T-helper 1 cell (primary cell): Measurements from ENCODE around the gene CDK14.
A peak's percentile ranks its signal among the peaks of the same experiment; 100 is the strongest.

ENCODE experiments used
- DNase-seq, 5 donors: peaks; one replicate each; pipeline ENCODE4 v3.0.0-alpha.2; 2012 to 2020
- total RNA-seq, 4 donors: gene quantifications; one replicate each; lab custom pipeline; 2026; lab: John Stamatoyannopoulos, UW

Gene CDK14
- 0.24 to 2.2 (median 0.96) reads per million in 4 donors for total RNA-seq

DNA sequence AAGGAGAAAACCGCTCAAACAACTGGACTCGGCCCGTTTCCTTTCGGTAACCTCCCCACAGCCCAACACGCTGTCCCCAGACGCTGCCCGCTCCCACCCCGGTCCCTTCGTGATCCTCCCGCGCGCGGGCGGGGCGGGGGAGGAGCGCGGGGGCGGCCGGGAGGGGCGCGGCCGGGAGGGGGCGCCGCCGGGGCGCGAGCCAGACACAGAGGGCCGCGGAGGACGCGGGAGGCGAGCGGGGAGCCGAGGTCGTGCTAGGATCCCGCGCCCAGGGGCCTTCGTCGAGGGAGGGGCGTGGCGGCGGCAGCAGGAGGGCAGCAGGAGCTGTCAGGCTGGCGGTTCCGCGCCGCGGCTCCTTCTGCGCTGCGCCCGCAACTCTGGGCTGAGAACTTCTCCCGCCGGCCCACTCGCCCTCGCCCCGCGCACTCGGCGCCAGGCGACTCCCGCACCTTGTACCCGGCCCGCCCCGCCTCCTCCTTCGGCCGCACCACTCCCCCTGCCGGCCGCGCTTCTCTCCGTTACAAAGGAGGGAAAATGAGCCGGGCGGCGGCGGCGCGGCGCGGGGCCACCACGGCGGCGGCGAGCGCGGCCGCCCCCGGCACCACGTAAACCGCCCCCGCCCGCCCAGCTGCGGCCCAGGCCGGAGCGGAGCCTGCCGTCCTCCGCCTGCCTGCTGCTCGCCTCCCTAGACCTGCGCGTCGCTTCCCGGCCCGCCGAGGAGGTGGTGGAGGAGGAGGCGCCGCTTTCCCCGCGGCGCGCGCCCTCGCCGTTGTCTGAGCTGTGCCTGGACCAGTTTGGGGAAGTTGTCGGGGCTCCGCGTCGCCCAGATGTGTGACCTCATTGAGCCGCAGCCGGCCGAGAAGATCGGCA lies at the start of gene CDK14:
CDK14 (plus strand) TSS at position 521 of the 870 bp plus-strand sequence; CDS start at position 828, 307 bp downstream.
- DNase-seq, result peak in 3 of 5 donors; percentile 2 to 20 (median 4)

DNA sequence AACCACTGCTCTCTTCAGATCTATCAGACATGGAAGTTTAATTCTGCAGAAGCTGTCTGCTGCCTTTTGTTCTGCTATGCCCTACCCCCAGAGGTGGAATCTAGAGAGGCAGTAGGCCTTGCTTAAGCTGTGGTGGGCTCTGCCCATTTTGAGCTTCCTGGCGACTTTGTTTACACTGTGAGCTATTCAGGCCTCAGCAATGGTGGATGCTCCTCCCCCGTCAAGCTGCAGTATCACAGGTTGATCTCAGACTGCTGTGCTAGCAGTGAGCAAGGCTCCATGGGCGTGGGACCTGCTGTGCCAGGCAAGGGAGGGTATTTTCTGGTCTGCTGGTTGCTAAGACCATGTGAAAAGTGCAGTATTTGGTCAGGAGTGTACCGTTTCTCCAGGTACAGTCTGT lies 45.1 kb upstream of the CDK14 start:
- DNase-seq, result no peak

DNA sequence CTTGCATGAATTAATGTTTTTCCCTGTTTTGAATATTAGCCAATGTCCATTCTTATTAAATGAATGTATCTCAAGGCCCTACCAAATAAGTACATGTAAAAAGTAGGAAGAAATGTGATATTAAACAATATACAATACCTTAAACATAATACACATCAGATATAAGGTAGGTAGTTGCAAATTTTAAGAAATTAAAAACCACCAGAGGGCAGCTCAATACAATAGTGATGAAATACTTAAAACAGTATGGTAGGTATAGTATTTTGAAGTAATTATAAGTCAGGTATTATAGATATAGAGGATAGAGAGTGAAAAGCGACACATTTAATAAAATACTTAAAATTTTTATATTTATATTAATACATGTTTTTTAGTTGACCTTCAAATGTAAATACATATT lies 43.6 kb upstream of the CDK14 start:
- DNase-seq, result no peak

DNA sequence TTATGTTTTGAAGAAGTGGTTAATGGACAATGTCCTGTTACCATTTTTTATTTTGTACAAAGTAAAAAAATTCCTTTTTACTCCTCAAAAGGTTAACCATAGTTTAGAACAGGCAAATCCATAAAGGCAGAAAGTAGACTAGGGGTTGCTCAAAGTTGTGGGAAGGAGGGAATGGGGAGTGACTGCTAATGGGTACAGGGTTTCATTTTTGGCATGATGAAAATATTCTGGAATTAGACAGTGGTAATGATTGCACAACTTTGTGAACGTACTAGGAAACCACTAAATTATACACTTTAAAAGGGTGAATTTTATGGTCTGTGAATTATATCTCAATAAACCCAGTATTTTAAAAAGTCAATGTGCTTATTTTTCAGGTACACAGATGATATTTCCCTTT lies 35.4 kb upstream of the CDK14 start:
- no peak for DNase-seq

DNA sequence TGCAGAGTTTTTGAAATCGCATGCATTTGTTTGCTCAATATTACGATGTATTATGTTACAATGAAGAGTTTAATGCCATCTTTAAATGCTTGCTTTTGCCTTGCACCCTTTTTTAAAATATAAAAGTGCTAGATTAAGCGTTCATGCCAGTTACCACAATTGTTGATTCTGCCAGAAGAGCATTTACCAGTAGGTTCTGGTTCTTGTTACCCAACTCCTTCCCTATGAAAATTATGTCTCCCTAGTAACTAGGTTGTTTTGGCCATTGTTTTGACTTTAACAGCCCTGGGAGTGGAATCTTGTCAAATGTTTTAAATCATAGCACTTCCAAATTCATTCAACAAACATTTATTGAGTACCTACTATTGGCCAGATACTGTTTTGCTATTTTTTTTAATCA lies 32.8 kb upstream of the CDK14 start:
- no peak for DNase-seq

DNA sequence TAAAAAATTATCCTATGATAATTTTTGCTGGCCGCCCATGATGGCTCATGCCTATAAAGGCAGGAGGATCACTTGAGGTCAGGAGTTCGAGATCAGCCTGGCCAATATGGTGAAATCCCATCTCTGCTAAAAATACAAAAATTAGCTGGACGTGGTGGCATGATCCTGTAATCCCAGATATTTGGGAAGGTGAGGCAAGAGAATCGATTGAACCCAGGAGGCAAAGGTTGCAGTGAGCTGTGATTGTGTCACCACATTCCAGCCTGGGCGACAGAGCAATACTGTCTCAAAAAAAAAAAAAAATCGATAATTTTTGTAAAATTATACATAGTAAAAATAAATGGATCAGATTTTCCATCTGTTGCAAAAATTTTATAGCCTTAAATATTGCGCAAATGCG lies 31.7 kb upstream of the CDK14 start:
- no peak for DNase-seq

DNA sequence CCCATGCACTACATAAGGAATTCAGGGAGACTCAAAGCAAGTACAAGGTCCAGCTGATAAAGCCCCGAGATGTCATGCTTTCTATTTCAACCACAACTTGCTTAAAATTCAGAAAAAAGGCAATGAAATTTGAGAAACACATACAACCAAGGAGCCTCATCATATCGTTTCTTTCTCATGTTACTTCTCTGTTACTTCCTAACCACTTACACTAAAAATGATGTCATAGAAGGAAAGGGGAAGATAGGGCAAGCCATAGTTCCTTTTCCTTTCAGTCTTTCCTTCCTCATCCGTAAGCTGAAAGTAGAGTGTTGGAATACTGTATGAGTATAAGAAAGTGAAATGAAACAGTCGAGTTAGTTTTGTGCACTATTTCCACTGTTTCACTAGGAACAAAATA lies 27.9 kb upstream of the CDK14 start:
- DNase-seq, result no peak

DNA sequence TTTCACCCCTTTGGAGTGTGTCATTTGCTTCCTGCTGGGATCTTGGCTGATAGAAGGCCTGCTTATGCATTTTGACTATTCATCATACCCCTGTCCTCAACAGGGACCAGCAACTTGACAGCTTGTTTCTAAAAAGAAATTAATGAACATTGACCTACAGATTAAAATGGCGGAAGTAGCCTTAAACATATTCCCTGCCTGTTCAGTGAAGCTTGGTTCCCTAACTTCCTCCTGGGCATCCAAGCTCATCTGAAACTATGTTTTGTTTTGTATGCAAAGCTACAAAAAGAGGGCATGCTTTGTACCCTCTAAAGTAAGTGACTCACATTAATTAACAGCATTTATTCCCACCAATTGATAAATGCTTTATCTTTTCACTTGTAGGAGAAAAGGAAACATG lies 26.8 kb upstream of the CDK14 start:
- no peak for DNase-seq

DNA sequence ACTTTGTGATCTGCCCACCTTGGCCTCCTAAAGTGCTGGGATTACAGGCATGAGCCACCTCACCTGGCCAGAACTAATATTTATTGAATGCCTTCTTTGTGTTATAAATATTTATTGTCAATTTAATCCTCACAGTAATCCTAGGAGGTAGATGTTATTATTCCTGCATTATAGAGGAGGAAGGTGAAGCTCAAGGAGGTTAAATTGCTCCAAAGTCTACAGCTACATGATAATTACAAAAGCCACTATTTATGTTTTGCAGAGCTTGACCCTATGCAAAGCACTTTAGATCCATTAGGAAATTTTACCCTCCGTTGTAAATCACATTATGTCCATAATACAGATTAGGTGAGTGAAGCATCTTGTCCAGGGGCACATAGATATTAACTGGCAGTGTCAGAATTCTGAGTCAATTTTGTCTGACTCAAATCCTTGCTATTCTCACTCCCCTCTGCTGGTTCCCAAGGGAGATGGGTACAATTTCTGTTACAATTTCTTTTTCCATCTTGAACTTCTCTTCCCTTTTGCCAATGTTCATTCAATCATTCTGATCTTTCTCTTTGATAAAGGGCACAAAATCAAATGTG lies 25.7 kb upstream of the CDK14 start:
- DNase-seq, result no peak

DNA sequence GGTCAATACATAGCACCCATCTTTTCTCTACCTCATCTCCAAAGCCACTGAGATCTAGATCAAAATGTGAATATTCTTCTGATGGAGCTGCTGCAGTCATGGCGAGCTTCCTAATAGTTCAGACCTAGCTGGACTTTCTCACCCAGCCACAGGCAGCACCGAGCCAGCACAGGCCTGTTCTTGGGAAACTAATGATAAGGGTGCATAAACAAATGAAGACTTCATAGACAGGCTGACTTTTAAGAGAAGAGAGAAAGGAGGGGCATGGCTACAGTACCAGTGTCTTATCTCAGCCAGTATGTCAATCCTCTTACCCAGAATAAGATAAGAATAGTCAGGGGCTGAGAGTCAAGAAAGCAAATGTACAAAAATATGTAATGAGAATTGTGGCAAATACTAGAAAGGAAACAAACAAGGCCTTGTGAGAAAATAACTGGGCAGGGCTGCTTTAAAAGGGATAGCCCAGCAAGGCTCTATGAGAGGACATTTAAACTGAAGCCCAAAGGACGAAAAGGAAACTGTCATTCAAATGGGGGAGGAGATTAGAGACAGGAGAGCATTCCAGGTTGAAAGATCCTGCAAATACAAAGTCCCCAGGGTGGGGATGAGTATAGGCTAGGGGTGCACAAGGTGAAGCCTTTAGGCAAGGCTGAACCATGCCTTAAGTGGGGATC lies 21.8 kb upstream of the CDK14 start:
- DNase-seq, result no peak

DNA sequence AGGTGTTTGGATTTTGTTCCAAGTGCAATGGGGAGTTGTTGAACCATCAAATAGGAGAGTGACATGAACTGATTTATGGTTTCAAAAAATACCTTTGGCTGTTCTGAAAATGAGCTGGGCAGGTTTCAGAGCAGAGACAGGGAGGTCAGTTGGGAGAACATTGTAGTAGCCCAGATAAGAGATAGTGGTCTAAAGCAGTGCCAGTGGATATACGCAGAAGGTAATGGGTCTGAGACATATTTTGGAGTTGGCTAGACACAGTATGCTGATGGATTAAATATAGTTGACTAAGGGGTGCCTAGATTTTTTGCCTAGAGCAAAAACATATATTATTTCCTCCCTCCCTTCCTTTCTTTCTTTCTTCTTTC lies 21.3 kb upstream of the CDK14 start:
- no peak for DNase-seq

DNA sequence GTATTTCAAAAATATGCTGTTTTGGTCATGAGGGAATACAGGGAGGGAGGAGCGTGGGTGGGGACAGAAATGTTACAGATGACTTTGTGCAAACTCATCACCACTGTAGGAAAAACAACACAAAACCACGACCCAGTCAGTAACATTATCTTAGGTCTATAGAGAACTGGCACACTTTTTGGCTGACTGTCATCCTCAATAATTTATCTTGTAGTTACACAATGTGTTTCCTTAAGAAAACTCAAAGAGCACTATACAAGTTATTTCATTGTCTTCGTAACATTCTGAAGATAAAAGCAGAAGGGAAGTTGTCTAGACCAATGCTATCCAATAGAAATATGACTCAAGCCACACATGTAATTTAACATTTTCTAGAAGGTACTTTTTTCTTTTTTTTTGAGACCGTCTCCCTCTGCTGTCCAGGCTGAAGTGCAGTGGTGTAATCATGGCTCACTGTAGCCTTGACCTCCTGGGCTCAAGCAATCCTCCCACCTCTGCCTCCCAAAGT lies 16.9 kb upstream of the CDK14 start:
- DNase-seq, result no peak

DNA sequence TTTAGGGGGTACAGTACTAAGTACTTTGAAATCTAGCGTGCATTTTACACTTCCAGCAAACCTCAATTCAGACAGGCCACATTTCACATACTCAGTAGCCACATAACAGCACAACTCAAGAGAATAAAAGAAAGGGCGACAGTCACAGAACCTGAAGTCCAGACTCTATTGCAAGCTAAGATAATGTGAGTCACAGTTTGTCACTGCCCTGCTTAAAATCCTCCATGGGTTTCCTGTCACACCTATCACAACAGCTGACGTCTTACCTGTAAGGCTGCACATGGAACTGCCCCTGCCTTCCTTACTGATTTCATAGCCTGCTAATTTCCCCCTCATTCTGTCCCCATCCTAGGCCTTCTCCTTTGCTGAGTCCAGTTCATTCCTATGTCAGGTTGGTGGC lies 16.1 kb upstream of the CDK14 start:
- no peak for DNase-seq

DNA sequence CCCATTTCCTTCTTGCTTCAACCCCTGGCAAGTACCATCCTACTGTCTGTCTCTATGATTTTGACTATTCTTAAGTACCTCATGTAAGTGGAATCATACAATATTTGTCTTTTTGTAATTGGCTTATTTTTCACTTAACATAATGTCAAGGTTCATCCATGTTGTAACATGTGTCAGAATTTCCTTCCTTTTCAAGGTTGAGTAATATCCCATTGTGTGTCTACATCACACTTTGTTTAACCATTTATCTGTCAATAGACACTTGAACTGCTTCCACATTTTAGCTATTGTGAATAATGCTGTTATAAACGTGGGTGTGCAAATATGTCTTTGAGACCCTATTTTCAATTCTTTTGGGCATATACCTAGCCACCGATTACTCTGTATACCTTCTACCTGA lies 14.0 kb upstream of the CDK14 start:
- no peak for DNase-seq

DNA sequence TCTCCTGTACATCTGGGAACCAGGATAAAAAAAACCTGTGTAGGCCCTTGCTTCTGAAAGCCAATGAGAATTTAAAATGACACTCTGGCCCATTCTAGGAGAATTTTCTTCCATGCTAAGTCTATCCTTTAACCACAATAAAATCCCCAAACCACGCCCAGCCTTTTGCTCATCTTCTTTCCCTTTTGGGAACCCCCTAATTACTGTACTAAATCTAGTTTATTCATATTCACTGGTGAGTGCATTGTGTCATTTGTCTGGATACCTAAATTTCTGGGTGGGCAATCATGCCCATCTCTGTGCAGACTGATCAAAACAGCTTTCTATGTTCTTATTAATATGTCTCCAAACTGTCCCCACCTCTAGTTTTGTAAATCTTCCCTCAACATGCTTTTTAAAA lies 11.7 kb upstream of the CDK14 start:
- DNase-seq, result no peak

DNA sequence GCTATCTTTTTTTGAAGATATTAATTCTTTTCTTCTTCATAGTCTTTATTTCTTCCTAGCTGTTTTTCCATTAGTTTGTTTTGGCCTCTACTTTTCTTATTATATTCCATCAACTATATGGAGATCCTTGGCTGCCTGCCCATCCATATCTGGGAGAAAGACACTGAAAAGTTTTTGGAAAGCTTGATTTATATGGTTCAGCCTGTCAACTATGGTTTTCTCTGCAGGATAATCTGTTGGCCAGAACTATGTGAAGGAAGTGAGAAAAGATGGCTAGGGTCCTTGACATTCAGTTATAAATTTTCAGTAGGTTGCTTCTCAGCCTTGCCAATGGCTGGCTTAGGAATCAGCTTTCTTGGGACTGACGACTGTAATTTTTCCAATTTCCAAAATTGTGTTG lies 10.0 kb upstream of the CDK14 start:
- DNase-seq, result no peak

DNA sequence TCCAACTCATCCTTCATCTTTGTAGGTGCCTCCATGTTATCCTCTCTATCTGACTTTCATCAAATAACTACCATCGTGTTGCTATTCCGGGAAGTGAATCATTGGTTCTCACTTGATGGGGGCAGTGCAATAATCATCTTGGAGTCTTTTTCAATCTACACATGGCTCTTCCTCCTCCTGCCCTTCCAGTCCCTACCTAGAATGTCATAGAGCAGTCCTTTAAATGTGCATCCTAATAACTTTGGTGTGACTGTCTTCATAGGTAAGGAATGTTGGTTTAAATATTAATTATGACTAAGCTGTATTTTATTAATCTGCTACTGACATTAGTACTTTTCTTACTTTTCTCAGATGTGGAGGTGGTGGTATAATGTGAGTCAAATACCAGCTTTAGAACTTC lies 8.4 kb upstream of the CDK14 start:
- no peak for DNase-seq

DNA sequence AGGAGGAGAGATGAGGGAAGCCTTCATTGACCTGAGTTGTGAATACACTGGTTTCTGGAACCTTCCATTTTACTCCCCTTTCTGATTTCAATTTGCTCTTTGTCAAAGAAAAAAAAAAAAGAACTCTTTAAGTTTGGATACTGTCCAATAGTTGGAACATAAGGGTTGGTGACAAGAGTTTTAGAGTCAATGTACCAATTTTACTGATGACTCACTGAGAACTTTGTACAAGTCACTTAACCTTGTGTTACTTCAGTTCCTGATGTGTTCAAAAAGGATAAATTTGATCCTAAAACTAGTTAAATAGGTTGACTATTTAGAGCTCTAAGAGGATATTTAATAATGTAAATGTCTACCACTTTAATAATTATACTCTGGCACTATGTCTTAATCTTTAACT lies 4.1 kb upstream of the CDK14 start:
- no peak for DNase-seq

DNA sequence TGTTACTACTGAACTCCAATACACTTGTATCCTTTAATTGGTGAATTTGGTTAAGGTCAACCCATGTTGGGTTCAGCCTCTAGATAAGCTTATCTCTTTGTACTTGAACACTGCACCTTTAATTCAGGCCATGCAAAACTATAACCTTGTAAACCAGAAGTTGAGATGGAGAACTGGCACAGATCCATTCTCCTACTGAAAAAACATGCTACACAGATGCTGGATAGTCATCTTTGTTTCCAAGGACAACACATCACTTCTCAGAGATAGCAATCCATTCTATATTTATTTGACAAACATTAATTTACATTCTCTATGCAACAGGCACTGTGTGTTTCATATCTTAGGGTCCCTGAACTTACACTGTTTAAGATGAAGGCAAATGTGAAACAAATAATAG lies 2.9 kb upstream of the CDK14 start:
- no peak for DNase-seq

DNA sequence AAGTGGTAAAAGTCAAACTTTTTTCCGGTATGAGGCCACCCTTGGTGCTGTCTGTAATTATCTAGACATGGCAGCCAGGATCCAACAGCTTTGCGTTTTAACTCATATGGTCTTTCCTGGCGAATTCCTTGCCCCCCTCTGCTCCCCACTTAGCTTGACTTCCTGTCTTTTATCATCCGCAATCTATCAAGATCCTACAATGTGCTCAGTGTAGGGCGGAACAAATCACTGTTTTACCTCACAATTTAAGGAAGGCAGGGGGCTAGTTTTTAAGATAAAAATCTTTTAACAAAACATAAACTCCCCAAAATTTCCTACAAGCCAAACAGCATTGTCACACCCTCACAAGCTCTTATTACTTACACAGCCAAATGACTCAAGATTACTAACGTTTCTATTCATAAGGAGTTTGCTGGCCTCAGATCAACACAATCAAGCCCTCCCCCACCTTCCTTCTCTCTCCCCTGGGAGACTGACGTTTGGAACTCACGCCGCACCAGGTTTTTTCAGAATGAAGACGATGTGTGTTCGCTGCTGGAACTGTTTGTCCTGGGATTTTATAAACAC lies 1.3 kb upstream of the CDK14 start:
- no peak for DNase-seq

DNA sequence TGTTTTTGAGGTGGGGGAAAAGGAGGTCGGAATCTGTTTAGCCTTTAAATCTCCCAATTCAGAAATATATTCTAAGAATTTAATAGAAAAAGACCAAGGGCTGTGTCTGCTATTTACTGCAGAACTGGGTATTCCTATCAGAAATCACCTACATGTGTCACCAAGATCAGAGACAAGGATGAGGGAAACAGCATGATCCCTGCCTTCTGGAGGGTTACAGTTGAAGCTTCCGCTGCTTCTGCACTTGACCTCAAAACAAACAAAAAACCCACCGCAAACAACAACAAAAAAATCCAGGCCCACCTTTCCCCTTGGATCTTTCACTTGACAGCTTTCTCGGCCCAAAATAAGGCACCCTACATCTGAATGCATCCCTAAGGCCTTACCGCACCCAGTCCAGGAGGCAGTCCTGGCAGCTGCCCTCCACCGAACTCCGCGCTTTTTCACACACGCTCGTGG lies 750 bp upstream of the CDK14 start:
- DNase-seq, result no peak

DNA sequence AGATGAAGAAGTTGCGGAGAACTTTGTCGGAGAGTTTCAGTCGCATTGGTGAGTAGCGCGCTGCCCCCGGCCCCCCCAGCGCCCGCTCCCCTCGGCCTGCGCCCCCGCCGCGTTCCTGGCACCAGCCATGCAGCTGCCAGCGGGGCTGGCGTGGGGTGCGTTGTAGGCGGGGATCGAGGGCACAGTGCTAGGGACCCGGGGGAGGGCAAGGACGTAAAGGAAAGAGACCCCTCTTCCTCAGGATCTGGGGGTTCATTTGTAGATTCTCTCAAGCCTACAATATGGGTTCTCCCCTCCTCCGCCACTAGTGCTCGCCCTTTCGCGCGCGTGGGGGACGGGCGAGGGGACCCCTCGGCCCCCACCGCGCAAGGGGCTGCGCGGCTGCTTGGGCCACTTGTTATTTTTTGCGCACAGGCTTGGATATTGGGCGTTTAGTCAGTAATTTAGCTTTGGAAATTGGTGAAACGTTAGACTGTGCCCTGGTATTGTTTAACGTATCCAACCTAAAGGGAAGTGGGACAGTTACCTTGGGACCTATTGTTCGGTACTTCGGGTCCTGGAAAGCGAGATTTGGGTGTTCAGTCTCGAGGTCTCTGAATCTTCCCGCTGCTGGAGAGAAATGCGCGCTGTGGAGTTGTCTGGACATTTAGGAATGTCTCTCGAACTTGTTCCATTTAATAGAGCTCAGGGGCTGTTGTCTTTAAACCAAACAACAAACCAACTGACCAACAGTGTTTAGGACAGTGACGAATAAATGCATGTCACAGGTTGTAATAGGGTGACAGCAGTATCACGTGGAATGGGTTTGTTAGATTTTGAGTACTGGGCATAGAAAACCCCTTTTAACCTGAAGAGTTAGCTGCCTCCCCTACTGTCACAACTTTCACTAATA lies 796 bp downstream of the CDK14 start:
- DNase-seq, result no peak
